Left kidney (tissue), 2 donors: ENCODE results near the gene TMEM39B. TPM values are rescaled to one million over a fixed set of nuclear protein-coding genes. Genes with fewer than 3 reads are reported as not detected.
"Not testable (repeated sequence)": the region's sequence is repeated elsewhere in the genome, so short reads cannot be mapped to it uniquely, and the experiment has no call there.

Source experiments
- DNase-seq: peaks from one replicate; pipeline ENCODE4 v3.0.0-alpha.2; 2013
- polyA plus RNA-seq: library from polyadenylated mRNA; unstranded; fragments of 120-200 nt; gene quantifications from one replicate; pipeline ENCODE4 v1.2.1, GENCODE V29; 2013; ENCODE audit not compliant: insufficient read length

The TMEM39B gene
- polyA plus RNA-seq, 1 donor: 19.8 TPM

DNA sequence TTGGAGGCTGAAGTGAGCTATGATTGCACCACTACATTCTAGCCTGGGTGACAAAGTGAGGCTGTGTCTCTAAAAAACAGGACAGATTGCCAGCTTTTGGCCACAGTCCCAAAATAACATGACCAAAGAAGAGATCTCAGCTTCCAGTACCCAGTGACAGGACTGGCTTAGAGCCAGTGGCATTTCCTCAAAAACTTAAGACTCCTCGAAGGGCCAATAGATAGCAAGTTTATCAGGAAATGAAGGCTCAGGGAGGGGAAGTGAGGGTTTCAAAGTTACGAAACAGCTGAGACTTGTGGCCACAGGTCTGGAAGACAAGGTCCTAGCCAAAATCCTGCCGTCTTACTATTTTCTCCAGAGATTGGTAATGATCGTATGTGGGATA lies 6.3 kb upstream of the TMEM39B start:
- no peak for DNase-seq

GRCh38 chr1:32068957-32069588 lies 3.7 kb upstream of the TMEM39B start:
- DNase-seq: no peak

DNA sequence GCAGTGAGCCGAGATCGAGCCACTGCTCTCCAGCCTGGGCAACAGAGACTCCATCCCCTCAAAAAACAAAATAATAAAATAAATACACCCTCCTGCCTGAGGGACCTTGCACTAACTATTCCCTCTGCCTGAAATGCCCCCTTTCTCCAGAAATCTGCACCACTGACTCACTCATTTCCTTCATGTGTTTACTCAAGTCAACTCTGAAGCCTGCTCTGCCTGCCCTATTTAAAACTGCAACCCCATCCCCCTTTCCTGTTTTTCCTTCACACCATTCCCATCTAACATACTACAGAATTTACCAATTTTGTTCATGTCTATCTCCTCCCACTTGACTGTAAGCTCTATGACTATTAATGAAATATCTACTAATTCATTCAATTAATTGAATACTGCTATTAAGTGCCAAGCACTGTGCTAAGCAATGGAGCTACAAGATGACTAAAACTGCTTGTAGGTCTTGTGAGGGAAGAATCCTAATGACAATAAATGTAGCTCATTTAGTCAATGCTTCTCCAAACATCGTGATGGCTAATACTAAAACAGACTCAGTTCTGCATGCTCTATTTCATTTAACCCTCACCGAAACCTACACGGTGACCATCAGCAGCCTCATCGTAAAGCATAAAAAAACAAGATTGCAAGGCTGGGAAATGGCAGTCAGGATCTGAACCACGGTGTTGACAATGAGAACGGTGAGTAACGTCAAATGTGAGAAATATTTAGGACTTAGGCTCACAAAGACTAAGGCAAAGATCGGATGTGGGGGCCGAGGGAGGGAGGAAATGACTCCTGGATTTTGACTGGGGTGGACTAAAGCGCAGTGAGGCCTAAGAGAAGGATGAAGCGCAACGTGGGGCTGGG lies 749 bp upstream of the TMEM39B start:
- no peak for DNase-seq

- peak; percentile 93 for DNase-seq
These were observed 825 bp downstream of the TMEM39B start for GRCh38 chr1:32073299-32074229.

DNA sequence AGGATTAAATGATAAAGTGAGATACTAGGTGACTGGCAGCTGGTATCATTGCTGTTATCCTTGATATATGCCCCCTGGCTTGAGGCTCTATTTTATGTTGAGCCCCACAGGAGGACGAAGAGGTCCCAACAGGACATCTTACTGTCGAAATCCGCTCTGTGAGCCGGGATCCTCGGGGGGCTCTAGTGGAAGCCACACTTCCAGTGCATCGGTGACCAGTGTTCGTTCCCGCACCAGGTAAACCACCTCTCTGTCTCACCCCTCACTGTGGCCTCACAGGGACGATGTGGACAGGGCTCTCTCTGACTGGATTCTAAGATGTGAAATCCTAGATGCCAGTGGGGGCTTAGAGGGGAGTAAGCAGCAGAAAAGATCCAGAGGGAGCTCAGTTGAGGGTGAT lies 2.1 kb downstream of the TMEM39B start:
- DNase-seq: no peak

DNA sequence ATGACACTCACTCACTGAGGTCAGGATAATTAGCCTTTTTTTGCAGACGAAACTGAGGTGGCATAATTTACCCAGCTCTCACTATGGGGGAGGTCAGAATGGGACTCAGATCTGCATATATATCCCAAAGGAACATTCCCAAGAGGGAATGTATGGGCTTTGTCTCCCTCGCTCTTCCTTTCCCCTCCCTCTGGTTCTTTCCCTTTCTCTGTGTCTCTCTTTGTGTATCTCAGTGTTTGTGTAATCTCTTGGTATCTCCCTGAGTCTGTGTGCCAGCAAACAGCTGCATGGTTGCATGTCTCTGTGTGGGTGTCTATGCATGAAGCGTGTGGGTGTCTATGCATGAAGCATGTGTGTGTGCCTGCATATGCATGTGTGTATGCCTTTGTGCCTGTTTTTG lies 4.7 kb downstream of the TMEM39B start:
- no peak for DNase-seq

GRCh38 chr1:32082022-32082421 lies 9.3 kb downstream of the TMEM39B start:
- no peak for DNase-seq

DNA sequence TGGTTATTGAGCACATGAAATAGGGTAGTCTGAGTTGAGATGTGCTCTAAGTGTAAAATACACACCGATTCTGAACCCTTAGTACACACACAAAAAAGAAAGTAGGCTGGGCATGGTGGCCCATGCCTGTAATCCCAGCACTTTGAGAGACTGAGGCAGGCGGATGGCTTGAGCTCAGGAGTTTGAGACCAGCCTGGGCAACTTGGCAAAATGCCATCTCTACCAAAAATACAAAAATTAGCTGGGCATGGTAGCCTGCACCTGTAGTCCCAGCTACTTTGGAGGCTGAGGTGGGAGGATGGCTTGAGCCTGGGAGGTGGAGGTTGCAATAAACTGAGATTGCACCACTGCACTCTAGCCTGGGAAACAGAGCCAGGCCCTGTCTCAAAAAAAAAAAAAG lies 13.6 kb downstream of the TMEM39B start:
- DNase-seq: not testable (repeated sequence)

DNA sequence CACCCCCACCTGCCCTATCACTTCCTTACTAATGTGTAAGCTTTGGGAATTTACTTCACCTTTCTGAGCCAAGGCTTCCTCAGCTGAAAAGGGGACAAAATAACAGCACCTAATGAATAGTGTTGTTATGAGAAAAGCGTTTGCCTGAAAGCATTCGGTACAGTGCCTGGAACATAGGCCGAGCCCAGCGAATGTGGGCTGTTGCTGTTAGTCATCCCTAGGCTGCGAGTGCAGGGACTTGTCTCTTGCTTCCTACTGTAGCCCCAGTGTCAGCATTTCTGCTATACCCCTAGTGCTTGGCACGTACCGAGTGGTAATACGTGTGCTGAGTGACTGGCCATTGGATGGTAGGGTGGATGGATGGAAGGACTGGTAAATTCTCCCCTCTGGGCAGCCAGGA lies 18.4 kb downstream of the TMEM39B start:
- no peak for DNase-seq

- no peak for DNase-seq
These were observed 18.9 kb downstream of the TMEM39B start for GRCh38 chr1:32091591-32091990.

GRCh38 chr1:32094746-32095521 lies 22.2 kb downstream of the TMEM39B start:
- no peak for DNase-seq

- DNase-seq: no peak
These were observed 26.7 kb downstream of the TMEM39B start for GRCh38 chr1:32099426-32099825.

DNA sequence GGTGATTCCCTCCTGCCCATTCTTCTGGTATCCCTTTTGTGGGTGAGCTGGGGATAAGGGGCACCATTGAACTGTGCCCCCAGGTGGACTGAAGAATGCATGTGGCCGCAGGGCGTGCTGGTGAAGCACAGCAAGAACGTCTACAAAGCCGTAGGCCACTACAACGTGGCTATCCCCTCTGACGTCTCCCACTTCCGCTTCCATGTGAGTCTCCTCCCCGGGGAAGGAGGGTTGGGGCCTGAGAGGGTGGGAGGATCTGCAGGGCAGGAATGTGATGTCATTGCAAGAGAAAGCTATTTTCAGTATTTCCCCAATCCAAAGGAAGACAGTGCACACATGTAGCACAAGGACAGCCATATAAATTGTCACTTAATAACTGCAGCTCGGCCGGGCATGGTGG lies 27.6 kb downstream of the TMEM39B start:
- no peak for DNase-seq

DNA sequence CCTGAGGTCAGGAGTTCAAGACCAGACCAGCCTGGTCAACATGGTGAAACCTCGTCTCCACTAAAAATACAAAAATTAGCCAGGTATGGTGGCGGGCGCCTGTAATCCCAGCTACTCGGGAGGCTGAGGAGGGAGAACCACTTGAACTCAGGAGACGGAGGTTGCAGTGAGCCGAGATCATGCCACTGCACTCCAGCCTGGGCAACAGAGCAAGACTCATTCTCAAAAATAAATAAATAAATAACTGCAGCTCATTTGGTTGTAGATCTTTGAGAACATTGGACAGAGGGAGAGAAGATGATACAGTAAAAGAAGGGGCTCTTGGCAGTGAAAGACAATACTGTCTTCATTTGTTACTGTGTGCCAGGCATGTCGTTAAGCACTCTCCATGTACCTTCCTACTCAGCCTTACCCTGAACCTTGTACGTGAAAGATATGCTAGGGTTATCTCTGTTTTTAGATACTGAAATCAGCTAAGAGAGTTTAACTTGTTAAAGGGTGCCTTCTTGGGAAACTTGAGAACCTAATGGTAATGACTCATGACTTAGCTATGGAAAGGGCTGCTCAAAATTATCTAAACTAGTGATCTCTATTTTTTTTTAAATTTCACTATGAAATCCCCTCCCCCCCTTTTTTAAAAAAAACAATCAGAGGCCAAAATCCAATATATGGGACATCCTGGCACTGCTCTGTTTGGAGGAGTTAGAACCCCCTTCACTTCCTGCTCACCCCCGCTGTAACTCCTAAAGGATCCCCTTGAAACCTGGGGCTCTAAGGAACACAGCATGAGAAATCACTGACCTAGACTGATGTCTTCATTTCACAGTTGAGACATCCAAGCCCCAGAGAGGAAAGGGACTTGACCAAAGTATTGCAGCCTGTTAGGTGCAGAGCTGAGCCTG lies 28.3 kb downstream of the TMEM39B start:
- DNase-seq: no peak

GRCh38 chr1:32104127-32104526 lies 31.4 kb downstream of the TMEM39B start:
- no peak for DNase-seq

DNA sequence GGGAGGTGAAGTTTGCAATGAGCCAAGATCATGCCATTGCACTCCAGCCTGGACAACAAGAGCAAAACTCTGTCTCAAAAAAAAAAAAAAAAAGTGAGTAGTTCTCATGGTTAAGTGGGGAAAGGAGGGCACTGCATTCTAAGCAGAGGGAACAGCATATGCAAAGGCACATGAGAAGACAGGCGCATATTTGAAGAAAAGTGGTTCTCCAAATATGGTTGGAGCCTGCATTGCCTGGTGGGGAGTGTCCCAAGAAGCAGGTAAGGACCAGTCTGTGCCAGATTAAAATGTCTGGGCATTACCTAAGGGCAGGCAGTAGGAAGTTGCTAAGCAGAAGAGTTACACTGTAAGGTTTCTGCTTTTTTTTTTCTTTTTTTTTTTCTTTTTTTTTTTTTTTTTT lies 32.6 kb downstream of the TMEM39B start:
- no peak for DNase-seq

DNA sequence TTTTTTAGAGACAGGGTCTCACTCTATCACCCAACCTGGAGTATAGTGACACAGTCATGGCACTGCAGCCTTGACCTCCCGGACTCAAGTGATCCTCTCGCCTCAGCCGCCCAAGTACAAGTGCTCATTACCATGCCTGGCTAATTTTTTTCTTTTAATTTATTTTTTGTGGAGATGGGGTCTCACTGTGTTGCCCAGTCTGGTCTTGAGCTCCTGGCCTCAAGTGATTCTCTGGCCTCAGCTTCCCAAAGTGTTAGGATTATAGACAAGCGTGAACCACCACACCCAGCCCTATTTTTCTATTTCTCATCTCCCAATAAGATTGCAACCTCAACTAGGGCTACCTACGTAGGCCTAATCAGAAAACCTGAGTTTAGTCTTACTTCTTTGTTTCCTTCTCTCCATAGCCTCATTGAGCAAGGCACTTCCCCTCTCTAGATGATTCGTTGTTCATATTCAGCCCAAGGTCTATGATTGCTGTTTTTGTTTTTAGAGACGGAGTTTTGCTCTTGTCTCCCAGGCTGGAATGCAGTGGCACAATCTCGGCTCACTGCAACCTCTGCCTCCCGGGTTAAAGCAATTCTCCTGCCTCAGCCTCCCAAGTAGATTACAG lies 34.0 kb downstream of the TMEM39B start:
- no peak for DNase-seq

GRCh38 chr1:32107742-32108661 lies 35.3 kb downstream of the TMEM39B start, which contains the start of gene KPNA6:
TSS of gene KPNA6 (plus strand) at chr1:32108056. CDS start at chr1:32108131, 75 bp downstream.
- peak; percentile 97 for DNase-seq

DNA sequence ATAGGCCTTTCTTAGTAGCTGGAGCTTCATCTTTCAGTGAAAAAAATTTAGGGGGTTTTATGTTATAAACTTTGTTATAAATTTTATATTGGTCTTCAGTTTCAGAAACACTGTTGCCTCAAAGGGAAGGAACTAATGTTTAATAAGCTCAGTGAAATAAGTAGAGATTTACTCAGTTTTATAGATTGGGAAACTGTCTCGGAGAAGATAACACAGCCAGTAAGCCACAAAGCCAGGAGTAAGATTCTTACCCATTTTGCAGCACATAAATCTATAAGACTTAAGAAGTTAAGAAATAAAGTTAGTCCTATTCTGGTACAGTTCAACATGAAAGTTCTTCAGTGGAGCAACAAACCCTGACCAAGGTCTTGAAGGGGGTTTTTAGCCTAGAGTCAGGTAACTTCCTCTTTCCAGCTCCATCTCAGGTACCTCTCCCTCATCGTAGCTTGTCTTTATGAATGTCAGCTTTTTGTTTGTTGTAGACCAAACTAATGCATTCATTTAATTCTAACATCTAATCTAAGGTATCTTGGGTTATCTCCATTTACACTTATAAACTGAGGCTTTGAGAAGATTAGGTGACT lies 38.4 kb downstream of the TMEM39B start:
- DNase-seq: no peak
